Panc1 (cell line): ENCODE measurements around the gene TAGLN.

Source experiments
- CTCF ChIP-seq: fragments of 450-650 bp; IDR thresholded peaks from 2 replicates; pipeline ENCODE4 v1.5.1; 2017; ENCODE audit warnings: mild to moderate bottlenecking
- POLR2AphosphoS5 ChIP-seq: IDR thresholded peaks from 2 replicates; pipeline ENCODE4 v1.6.1; 2012; ENCODE audit warnings: mild to moderate bottlenecking, low read depth, low read length, moderate library complexity
- SIN3A ChIP-seq: IDR thresholded peaks from 2 replicates; pipeline ENCODE4 v1.6.1; 2012; ENCODE audit warnings: low read depth, mild to moderate bottlenecking, low read length, moderate library complexity, borderline replicate concordance; ENCODE audit not compliant: insufficient read depth
- TCF7L2 ChIP-seq: IDR thresholded peaks from 2 replicates; pipeline ENCODE4 v1.6.1; 2011; ENCODE audit warnings: mild to moderate bottlenecking, low read depth, low read length, inconsistent platforms

GRCh38 chr11:117176186-117176585, 23.0 kb upstream of the TAGLN start:
- no peak for TF ChIP-seq CTCF
- TF ChIP-seq SIN3A, result no peak
- no peak for TF ChIP-seq POLR2AphosphoS5
- no peak for TF ChIP-seq TCF7L2
